GM21786 (cell line): Measurements from ENCODE around the gene PRPSAP1.

Experiments
- ATAC-seq: cut with Tn5 transposase; IDR thresholded peaks from one replicate; pipeline ENCODE4 v1.9.1; 2021; ENCODE audit not compliant: unreplicated experiment

PRPSAP1 gene

GRCh38 chr17:76267051-76267576 lies 86.6 kb downstream of the PRPSAP1 start:
- ATAC-seq, result no peak

DNA sequence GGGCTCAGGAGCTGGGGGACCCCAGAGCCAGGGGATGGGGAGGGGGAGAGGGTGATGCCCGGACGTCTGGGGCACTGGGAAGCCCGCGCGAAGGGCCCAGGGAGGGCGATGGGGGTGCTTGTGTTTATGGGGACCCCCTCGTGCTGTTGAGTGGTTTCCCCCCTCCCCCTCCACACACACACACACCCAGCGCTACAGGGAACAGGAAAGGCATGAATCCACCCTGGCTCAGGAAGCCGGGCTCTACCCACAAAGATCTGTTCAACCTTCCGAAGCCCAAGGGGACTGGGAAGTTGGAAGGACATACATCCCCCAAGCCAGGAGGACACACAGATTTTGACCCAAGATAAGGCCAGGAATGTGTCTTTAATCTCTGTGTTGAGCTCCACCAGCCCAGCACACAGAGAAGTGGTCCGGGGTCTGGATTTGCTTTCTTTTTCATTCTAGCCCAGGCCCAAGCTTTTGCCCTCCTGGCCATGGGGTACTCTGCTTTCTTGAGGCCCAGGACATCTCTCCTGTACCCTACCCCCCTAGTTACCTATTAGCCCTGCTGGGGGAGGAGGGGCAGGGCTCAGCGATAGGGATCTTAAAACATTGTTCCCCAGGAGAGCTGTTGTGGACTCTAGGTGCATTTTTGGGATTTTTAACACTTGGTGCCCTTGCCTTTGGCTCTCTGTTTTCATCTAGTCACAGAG lies 87.3 kb downstream of the PRPSAP1 start:
- no peak for ATAC-seq

DNA sequence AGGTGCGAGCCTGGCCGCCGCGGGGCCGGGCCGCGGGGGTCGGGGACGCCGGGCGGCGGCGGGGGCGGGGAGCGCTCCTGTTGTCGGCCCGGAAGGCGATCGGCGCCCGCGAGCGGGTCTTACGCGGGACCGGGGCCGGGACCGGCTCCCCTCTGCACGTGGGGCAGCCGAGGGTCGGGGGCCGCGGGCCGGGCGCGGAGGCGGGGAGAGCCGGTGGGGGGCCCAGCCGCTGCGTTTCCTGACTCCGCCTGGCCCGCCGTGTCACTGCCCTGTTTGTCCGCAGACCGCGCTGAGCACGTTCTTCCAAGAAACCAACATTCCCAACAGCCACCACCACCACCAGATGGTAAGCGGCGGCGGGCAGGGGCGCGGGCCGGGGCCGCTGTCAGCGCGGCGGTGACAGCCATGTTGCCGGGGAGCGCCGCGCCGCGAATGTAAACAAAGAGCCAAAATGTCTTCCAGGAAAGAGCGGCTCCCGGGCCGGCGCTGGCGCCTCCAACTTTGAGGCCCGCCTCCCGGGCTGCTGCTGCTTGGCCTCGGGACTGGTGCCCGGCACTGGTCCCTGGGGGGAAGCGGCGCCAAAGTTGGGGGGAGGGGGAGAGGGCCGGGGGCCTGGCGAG lies 88.0 kb downstream of the PRPSAP1 start:
- ATAC-seq, result no peak

- peak; percentile 63 for ATAC-seq
Observed at GRCh38 chr17:76264755-76265623, 88.7 kb downstream of the PRPSAP1 start, which contains the start of gene UBALD2. Gene UBALD2 (plus strand): TSS chr17:76265348. CDS start chr17:76265506, 158 bp downstream.

DNA sequence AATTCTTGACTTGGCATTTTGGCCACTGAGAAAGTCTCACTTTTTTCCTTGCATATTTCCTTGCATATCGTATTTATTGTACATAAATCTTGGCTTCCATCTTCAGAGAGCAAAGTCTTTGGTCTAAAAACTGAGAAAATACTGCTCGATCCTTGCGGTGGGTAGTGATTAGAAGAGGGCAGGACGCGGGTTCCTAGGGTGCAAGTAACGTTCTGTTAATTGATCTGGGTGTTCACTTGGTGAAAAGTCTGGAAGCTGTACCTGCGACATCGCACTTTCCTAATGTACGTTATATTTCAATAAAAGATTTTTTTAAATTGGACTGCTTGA lies 89.3 kb downstream of the PRPSAP1 start:
- ATAC-seq, result no peak

DNA sequence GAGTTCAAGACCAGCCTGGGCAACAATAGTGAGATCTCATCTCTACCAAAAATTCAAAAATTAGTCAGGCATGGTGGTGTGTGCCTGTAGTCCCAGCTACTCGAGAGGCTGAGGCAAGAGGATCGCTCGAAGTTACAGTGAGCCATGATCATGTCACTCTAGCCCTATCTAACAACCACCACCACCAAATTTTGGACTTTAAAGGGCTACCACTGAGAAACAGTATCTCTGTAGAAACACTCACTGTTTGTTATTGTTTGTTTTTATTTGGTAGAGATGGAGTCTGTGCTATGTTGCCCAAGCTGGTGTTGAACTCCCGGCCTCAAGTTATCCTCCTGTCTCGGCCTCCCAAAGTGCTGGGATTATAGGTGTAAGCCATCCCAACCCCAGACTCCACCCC lies 89.8 kb downstream of the PRPSAP1 start:
- ATAC-seq, result no peak

- ATAC-seq, result no peak
Observed at GRCh38 chr17:76262732-76263344, 90.9 kb downstream of the PRPSAP1 start.

DNA sequence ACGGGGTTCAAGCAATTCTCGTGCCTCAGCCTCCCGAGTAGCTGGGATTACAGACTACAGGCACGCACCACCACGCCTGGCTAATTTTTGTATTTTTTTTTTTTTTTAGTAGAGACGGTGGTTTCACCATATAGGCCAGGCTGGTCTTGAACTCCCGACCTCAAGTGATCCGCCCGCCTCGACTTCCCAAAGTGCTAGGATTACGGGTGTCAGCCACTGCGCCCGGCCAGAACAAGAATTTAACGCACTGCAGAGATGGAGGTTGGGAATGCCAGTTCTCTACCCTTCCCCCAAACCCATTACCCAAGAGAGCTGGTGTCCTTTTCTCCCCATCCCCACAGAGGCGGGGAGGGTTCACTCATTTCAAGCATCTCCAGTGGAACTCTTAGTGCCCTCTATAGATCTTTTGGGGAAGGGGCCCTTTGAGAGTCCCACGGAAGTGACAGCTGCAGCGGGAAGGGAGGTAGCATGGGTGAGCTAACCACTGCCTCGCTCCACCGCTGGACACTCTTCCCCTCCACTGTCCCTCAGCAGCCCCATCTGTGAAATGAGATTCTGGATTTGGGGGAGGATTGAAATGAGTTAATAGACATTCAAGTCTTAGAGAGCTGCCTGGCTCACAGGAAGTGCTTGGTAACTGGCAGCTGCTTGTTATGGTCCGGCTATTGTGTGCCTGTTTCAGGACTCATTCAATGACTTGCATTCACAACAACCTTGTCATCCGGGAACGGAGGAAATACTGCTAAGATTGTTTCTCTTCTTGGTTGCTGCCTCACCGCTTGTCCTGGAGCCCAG lies 92.1 kb downstream of the PRPSAP1 start:
- no peak for ATAC-seq

DNA sequence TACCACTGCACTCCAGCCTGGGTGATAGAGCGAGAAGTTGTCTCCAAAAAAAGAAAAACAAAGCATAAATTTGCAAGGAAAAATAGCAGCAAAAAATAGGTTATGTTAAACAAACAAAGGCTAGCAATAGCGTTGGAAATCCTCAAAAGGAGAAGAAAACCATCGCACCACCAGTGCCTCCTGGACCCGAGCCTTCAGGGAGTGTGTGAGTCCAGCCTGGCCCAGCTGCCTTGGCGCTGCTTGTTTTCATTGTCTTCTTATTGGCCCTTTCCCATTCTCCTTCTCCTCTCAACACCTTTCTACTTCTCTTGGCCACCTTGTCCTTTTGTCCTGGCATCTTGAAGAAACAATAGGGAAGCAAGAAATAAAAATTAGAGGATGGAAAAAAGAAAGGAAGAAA lies 93.0 kb downstream of the PRPSAP1 start:
- no peak for ATAC-seq

DNA sequence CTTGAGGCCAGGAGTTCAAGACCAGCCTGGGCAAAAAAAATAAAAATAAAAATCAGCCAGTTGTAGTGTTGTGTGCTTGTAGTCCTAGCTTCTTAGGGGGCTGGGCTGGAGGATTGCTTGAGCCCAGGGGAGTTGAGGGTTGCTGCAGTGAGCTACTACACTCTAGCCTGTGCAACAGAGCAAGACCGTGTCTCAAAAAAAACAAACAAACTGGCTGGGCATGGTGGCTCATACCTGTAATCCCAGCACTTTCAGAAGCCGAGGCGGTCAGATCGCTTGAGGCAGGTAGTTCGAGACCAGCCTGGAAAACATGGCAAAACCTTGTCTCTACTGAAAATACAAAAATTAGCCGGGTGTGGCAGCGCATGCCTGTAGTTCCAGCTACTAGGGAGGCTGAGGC lies 93.5 kb downstream of the PRPSAP1 start:
- no peak for ATAC-seq
